GM15510 (cell line): ENCODE data around the gene SNX22.
A peak's percentile ranks its signal among the peaks of the same experiment; 100 is the strongest.

ENCODE experiments used
- POLR2A ChIP-seq: IDR thresholded peaks from 3 replicates; pipeline ENCODE4 v1.6.1; 2011; ENCODE audit warnings: borderline replicate concordance; ENCODE audit not compliant: insufficient read length; ENCODE audit errors: extremely low read depth

SNX22 gene

DNA sequence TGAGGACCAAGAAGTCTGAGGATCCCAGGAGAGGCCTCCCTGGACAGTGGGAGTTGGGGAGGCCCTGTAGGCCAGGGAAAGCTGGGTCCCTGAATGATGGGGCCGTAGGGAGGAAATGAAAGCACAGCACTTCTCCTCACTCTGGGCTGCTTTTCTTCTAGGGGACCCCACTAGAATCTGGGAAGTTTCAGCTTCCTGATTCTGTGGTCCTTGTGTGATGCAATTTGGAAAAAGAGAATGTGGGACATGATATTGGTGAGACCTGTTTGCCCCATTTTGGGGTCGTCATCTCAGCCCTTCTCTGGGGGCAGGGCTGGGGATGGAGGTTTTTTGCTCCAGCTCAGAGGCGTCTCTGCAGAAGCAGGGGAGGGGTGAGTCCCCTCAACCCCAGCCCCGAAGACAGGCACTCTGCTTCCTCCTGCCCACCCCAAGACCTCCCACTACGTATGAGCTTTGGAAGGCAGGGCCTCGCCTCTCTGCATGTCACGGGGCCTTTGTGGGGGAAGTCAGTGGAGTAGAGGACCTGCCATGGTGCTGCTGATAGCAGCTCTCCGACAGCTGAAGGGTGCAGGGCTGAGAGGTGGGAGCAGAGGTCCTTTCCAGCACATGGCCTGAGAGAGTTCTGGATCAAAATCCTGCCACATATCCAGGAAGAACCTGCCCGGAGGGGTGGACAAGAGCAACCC is 1.5 kb upstream of the SNX22 start:
- TF ChIP-seq POLR2A, result no peak

DNA sequence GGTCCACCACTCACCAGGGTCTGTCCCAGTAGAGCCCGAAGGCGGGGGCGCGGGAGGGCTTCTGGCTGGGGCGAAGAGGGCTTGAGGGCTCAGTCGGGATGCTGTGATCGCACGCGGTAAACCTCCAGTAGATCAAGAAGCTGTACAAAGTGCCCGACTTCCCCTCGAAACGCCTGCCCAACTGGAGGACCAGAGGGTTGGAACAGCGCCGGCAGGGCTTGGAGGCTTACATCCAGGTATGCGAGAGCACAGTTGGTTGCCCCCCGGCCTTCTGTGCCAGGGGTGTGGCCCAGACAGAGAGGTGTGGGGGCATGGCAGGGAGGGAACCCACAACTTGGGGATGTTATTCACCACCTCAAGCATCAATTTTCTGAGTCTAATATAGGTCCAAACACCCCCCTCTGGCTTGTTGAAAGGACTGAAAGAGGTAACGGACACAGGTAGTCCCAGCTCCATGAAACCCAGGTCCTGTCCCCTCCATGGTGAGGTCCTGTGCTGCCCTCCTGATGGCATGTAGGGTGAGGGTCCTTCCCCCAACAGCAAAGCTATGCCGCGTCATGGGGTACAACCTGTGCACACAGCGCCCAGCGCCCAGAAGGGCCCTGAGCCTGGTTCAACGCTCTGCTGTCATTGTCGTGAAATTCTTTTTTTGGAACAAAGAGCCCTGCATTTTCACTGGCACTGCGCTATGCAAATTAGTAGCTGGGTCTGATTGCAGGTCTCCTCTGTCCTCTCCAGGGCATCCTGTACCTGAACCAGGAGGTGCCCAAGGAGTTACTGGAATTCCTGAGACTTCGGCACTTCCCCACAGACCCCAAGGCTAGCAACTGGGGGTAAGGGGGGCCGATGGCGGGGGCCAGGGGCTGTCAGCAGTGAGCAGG is 1.2 kb downstream of the SNX22 start:
- peak; percentile 22 for TF ChIP-seq POLR2A

DNA sequence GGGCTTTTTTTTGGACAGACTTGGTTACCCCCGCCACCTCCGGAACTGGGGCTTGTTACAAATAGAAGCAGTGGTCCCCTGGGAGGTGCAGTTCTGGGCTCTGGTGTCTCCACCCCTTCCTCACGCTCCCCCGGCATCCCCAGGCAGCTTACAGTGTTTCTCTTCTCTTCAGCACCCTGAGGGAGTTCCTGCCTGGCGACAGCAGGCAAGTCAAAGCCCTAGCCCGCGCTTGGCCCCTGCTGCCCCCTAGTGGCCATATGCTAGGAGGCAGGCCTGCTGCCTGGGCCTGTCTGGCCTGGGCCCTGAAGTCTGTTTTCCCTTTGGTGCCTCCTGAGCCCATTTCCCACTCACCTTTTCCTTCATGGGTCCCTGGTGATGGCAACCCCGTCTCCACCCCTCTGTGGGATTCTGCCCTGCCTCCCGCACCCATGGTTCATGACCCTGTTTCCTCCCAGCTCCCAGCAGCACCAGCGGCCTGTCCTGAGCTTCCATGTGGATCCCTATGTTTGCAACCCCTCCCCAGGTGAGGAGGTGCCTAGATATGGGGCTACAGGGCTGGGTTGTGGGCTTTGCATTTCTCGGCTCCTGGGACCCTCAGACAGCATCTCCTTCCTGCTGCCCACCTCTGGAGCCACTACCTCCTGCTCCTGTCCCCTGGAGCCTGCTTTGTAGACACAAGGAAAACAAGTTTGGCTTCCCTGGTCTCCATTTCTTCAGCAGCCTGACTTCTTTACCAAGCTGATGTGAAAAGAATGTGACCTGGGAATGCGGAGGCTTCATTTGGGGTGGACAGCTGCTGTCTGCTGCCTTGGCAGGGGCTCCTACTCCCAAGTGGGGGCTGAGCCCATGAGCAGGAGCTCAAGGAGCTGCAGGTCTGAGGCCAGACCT is 2.2 kb downstream of the SNX22 start:
- TF ChIP-seq POLR2A, result peak; percentile 43

DNA sequence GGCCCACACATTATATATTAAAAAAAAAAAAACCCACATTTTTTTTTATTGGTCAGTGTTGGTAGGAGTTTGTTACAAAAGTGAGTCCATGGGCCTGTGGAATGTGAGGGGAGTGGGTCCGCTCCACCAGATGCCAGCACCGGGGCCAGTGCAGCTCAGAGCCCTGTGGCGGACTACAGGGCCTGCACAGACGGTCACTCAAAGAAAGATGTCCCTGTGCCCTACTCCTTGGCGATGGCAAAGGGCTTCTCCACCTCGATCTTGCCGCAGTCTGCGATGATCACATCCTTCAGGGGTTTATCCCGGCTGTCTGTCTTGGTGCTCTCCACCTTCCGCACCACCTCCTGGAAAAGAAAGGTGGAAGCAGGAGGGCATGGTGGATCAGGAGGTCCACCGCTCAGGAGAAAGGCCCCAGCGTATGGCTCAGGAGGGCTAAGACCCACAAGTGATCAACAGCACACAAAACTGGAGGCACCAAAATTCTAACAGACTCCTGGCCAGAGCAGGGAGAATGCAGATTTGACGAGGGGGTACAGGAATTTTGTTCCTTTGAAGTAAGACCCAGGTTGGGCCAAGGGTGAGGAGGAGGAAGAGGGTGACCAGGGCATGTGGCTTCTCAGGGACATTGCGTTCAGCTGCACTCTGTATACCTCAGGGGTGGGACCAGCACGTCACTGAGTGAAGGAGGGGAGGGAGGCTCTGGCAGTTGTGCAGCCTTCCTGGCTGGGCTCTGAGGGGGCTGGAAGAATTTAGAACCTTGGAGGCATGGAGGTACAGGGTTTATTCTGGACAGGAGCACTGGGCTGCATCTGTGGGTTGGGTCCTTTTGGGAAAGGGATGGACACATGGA is 4.5 kb downstream of the SNX22 start:
- TF ChIP-seq POLR2A, result no peak

DNA sequence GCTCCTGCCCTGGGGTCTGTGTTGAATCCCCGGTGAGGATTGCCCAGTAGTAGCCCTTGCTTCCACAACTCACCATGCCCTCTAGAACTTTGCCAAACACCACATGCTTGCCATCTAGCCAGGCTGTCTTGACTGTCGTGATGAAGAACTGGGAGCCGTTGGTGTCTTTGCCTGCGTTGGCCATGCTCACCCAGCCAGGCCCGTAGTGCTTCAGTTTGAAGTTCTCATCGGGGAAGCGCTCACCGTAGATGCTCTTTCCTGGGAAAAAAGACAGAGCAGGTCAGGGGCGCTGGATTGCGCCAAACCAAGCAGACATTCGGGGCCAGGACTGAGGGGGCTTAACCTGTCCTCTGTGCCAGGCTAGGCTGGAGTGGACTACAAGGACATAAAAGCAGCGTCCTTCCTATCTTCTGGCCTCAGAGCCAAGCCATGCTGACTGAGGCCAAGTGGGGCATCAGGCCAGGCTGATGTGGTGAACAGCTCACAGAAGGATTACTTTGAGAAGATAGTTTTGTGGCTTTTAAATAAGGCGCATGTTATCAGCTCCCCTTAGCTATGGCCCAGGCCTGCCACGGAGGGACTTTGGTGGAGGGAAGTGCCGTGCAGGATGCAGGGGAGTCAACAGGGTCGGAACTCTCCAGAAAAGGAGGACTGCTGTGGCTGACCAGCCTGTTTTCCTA is 5.3 kb downstream of the SNX22 start:
- TF ChIP-seq POLR2A, result no peak

DNA sequence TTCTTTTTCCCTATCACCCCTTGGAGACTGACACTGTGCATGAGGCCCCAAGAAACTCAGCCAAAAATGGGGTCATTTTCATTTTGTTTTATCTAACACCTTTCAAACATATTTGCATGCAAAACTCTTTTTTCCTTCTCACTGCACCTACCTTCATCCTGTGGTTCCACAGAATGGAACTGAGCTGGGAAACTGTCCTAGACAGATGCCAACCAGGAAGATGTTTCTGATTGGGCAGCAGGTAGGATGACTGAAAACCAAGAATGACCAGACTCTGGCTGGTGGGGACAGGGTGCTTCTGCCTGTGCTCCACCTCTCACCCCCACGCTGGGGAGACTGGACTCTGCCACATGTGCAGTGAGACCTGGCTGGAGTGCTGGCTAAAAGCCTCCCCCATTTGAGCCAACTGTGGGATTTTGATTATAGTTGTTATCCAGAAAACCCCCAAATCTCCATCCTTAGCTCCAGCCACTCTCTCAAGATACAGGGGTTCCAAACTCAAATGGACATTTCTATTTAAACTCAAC is 6.1 kb downstream of the SNX22 start:
- no peak for TF ChIP-seq POLR2A

DNA sequence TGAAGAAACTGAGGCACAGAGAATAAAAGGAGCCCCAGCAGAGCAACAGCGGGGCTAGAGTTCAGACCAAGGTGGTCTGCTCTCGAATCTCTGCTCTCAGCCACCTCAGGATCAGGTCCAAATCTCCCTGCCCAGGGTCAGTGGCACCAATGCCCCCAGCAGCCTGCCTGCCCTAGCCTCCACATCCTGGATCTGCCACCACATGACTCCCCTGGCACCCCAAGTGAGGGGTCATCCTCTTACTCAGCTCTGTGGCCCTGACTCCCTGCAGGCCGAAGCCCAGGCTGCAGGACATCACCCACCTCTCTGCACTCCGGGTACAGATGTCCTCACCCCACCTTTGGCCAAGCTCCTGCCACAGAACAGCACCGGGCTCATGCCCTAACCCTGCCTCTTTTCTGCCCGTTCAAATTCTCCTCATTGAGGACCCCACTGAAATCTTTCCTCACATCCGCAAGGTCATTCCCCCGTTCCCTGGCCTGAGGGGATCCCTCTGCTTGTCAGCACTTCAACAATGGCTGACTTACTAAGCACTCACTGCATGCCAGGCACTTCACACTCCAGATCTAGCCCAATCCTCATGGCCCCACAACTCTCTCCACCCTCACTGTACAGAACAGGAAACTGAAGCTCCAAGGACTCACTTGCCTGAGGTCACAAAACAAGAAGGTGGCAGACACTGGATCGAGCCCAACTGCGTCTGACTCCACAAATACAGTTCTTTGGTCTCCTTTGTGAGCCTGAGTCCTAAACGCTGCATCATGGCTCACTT is 7.0 kb downstream of the SNX22 start:
- no peak for TF ChIP-seq POLR2A

DNA sequence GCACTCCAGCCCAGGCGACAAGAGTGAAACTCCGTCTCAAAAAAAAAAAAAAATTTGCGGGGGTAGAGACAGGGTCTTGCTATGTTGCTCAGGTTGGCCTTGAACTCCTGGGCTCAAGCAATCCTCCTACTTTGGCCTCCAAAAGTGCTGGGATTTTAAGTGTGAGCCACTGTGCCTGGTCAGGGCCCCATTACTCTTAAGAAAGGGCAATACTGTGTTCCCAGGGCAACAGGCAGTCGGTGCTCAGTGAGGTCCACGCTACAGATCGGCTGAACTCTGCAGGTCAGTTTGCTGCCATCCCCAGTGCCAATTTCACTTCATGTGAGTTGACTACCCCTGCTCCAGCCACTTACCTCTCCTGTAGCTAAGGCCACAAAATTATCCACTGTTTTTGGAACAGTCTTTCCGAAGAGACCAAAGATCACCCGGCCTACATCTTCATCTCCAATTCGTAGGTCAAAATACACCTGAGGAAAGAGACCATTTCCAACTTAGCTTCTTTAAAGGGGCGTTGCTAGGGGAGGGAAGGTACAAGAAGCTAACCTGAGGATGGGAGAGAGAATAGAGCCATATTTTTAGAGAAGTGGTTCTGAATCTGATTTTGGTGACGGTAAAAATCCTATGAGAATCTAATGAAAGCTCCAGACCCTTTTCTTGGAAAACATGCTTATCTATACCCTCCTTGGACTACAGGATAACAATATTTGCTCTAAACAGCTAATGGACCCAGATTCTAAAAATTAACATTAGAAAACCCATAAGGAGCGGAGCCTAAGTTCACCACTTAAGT is 10.4 kb downstream of the SNX22 start:
- TF ChIP-seq POLR2A, result no peak

DNA sequence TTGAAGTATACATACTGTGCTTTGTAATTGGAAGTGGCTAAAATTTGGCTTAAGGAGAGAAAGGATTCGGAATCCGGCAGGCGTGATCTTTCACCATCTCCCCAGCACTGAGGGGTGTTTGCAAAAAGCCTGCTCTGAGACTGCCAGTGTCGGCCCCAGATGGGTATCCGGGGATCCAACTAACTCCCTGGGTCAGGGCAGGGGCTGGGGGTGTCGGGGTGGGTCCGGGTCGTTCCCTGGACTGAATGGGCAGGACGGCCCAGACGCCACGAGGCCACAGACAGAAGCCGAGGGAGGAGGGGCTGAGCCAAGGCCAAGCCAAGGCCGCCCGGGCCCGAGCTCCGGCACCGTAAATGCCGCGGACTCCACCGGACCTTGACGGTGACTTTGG is 10.9 kb downstream of the SNX22 start:
- TF ChIP-seq POLR2A, result no peak

DNA sequence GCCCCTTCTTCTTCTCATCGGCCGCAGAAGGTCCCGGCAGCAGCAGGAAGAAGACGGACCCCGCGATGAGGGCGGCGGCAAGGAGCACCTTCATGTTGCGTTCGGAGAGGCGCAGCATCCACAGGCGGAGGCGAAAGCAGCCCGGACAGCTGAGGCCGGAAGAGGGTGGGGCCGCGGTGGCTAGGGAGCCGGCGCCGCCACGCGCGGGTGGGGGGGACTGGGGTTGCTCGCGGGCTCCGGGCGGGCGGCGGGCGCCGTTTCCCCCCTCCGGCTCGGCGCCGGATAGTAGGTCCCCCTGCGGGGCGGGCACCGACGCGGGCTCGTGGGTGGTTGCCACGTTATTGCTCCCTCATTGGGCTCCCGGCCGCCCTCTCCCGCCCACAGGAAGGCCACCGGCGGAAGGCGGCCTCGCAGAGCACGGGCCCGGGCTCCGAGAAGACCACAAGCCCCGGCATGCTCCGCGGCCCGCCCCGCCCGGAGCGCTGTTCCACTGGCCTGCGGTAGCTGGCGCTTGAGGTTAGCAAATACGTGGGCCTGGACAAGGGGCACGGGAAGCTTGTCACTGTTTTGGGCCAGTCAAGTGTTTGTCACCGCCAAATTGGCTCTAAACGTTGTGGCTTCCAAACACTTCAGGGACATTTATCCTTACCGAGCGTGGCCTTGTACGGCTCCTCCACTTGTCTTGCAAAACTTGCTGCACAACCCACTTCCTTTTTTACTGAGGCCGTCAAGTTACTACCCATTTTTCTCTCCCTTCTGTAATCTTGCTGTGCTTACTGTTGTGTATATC is 11.5 kb downstream of the SNX22 start, which contains the start of gene PPIB:
Gene PPIB (minus strand): TSS at position 154 of the 790 bp plus-strand sequence. CDS start 36 bp downstream, at position 118.
- peak; percentile 94 for TF ChIP-seq POLR2A
